HG03064 (cell line): Measurements from ENCODE around the gene NEK11.

Experiments used
- ATAC-seq: cut with Tn5 transposase; IDR thresholded peaks from one replicate; pipeline ENCODE4 v1.9.1; 2021; ENCODE audit warnings: low read depth; ENCODE audit not compliant: unreplicated experiment

NEK11 gene

DNA sequence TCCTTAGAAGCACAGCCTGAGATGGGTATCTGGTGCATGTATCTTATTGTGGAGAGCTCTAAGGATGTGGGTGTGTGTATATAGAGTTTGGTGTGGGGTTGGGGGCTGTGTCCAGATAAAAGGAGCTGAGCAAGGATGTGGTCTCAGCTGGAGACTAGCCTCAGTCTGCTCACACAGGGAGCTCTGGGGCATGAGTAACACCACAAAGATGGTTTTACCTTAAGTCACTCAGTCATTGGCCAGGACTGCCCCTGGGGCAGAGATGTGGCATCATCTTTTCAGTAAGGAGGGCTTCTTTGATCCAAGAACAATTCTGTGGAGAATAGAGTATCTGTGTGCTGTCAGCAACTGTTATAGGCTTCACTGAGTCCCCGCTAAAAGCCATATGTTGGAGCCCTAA, 191.5 kb downstream of the NEK11 start:
- ATAC-seq = no peak

DNA sequence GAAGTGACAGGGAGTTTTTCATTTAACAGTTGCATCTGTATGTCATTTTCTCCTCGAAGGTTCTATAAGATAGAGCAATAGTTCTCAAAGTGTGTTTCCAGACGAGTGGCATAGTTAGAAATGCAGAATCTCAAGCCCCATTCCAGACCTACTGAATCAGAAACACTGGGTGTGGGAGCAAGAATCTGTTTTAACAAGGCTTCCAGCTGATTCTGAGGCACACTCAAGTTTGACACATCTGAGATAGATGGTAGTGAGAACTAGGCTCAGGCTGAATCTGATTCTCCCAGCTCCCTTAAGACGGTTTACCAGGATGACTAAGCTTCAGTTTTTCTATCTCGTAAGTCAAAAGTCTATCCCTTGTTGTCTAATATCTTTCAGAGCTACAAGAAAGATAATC, 195.1 kb downstream of the NEK11 start:
- ATAC-seq = no peak

DNA sequence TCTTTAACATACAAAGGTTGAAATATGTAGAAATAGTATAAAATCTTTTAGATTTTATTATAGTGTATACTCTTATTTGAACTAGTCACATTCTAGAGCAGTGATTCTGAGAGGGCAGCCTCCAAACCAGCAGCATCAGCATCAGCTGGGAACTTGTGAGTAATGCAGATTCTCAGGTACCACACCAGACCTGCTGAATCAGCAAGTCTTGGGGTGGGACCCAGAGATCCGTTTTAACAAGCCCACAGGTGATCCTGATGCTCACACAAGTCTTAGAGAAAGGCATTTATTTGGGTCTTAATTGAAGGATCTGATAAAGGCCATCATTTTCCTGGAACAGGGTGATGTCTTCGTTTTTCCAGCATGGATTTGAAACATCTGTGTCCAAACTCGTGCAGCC, 195.9 kb downstream of the NEK11 start:
- ATAC-seq = no peak

DNA sequence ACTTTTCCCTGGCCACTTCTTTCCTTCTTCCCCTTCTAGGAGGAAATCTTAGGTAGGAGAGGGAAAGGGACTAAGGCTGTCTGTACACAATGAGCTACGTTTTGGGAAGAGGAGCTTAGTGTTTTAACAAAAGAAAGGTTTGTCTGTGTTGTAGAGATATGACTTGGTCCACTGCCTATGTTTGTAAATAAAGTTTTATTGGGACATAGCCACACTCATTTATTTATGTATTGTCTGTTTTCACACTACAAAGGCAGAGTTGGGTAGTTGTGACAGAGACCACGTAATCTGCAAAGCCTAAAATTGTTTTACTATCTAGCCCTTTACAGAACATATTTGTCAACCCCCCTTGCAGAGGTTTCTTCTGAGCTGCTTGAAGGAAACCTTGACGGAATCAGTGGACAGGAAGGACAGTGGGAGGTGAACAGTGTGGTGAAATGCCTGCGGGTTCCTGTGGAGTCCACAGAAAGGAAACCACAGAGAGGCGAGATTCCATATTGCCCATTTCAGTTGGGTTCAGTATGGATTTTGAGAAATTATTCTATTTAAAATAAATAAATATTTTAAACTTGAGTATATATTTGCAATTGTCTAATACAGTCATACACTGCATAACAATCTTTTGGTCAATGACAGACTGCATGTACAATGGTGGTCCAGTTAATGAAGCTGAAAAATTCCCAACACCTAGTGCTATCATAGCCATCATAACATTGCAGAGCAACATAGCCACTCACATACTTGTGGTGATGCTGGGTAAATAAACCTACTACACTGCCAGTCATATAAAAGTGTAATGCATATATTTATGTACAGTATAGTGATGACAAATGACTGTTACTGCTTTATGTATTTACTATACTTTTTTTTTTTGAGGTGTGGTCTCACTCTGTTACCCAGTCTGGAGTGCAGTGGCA, 197.0 kb downstream of the NEK11 start:
- ATAC-seq = no peak

- no peak for ATAC-seq
Observed at GRCh38 chr3:131224886-131225550, 198.3 kb downstream of the NEK11 start.

DNA sequence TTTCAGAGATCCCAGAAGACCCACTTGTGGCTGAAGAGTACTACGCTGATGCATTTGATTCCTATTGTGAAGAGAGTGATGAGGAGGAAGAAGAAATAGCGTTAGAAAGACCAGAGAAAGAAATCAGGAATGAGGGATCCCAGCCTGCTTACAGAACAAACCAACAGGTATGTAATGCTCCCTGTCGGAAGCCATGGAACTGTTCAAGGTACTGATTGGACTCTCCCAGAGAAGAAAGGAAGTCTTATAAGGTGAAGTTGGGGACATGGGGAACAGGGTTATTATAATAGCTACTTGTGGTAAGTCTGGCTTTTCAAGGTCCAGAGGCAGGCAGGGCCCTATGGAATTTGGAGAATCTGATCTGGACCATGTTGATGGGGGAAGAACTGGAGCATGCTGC, 201.8 kb downstream of the NEK11 start:
- ATAC-seq = no peak

DNA sequence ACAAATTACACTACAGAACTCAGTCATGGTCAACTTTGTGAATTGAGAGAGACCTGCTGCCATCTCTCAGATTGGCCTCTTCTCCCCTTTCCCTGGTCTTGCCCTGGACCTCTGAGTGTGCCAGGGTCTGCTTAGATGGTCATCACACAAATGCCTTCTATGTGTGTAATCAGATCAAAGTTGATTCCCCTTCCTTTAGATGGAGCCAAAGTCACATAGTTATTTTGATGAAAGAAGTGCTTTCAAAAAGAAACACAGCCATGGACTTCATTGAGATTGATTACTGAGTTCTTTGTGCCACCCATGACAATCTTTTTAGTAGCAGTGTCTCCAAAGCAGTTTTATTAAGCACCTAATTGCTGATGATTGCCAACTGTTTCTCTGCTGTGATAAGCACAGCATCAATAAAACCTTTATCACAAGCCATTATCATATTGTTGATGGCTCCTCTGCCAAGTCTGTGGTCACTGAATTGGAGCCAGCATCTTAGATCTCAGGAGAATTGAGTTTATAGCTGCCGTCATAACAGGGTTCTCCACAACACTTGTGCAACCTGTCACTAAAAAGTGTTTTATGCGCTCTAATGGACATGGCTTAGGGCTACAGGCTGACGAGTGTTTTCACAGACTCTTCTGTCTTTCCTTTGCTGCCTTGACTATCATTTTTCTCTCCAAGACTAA, 205.2 kb downstream of the NEK11 start:
- no peak for ATAC-seq

DNA sequence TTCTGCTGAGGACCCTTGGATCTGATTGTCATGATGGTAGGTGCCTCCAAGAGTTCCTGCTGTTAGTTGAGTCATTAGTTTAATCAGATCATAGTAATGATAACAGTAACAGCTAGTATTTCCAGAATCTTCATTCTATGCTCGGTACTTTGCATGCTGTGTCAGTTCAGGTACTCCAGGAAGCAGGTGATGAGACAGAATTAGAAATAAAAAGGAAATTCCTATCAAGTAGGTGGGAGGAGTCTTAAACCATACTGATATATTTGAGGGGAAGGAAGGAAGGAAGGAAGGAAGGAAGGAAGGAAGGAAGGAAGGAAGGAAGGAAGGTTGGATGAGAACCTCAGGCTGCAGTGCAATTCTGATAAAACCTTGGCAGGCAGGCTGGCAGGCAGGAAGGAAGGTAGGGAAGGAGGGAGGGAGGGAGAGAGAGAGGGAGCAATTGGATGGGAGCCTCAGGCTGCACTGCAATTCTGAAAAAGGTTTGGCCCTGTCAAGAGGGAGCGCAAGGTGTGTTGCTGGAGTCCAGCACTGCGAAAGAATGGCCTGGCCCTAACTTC, 206.1 kb downstream of the NEK11 start:
- ATAC-seq = no peak

DNA sequence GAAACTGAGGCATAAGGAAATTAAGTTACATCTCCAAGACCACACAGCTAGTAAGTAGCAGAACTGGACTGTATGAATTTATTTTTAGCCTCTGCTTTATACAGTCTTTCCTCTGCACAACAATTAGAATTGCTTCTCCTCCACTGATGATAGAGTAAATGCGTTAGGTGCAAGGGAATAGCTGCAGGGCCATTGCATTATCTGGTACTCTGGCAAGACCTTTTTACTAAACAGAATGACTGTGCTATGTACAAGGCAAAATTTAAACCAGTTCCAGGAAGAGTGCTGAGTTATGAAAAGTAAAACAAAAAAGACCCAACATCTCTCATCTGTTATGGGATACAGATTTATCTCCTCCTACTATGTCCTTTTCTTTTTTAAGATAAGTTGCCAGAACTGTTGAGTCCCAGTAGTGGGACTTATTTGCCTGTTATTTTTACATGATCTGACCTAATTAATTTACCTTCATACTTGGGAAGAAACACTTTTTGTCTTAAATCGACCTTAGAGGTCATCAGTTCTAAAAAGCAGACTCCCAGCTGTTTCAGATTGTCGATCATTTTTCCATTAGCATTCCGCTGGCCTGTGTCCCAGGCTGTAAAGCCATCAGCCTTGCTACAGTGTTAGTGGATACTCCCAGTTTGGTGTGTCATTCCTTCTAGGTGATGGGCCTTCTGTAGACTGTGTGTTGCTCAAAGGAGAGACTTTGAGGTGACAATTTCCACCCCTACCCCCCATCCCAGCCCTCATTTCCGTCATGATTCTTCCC, 207.4 kb downstream of the NEK11 start:
- ATAC-seq = no peak

- no peak for ATAC-seq
Observed at GRCh38 chr3:131236421-131236820, 209.7 kb downstream of the NEK11 start.

DNA sequence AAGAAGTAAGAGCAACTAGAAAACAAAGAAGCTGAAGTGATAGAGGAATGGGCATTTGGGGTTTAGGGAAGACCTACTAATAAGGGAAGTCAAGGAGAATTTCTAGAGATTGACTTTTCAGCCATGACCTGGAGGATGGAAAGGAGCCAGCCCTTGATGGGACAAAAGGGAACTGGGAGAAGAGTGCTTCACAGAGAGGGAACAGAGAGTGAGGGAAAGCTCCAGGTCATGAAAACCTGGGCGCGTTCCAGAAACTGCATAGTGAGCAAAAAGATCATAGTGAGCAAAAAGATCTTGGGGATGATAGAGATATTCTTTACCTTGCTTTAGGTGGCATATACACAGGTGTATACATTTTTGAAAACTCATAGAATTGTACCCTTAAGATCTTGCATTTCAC, 211.8 kb downstream of the NEK11 start:
- ATAC-seq = no peak

- no peak for ATAC-seq
Observed at GRCh38 chr3:131239267-131239666, 212.6 kb downstream of the NEK11 start.

GRCh38 chr3:131242201-131242600, 215.5 kb downstream of the NEK11 start:
- no peak for ATAC-seq

DNA sequence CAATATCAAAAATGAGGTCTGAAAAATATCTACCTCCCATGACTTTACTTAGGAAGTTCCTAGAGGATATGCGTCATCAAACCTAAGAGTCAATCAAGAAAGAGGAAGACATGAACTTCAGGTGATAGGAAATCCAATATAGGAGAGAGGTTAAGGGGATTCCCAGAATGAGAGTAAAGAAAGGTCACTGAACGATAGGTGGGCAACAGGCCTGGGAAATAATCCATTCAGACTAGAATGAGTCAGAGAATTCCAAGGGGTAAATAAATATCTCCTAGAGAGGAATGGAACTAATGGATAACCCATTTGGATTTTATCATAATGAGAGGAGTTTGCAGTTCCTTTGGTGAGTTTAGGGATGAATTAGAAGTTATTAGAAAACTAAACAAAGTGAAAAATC, 223.8 kb downstream of the NEK11 start:
- ATAC-seq = no peak

GRCh38 chr3:131260525-131260924, 233.8 kb downstream of the NEK11 start:
- ATAC-seq = no peak

GRCh38 chr3:131261104-131261503, 234.4 kb downstream of the NEK11 start:
- no peak for ATAC-seq

DNA sequence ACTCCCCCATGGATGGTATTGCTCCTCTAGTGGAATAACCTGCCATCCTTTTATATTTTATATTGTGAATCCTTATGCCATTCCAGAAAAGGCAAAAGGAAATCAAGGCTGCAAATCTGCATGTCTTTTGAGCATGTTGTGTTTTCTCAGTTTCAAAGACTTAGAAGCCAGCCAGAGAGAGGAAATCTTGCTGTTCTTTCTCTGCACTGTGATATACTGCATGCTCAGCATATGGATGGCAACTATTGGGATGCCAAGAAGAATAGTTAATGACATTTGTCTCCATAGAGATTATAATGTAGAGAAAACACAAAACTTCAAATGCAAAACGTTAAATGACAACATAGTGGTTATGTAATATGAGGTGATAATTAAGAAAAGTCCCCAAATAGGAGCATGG, 248.9 kb downstream of the NEK11 start:
- ATAC-seq = no peak

DNA sequence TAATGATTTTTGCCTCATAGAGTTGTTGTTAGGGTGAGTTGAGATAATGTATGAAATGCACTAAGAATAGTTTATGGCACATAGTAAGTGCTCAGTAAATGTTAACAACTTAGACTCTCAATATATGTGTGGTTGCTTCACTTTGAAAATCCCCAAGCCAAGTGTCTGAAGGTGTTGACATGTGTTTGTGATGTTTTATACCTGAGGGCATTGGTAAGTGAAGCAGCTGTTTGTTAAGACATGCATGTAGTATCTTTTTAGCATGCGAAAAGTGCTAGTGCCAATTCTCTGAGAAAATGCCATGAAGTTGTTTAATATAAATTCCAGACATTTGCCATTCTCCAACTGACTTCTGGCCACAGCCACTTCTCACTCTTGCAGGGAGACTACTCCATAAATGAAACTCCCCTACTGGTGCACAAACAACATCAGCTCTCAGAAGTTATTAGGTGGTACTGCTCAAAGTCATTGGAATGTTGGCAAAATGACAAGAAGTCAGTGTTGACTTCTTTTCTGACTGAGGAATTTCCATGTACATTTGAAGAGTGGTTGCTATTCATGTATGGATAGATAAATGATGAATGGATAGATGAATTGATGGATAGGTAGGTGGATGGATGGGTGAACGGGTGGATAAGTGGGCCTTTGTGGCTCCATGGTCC, 251.3 kb downstream of the NEK11 start:
- no peak for ATAC-seq

- no peak for ATAC-seq
Observed at GRCh38 chr3:131279577-131279976, 252.9 kb downstream of the NEK11 start.

GRCh38 chr3:131282379-131282778, 255.7 kb downstream of the NEK11 start:
- no peak for ATAC-seq
